ENCODE results near the gene ACSS2.

ACSS2 gene

DNA sequence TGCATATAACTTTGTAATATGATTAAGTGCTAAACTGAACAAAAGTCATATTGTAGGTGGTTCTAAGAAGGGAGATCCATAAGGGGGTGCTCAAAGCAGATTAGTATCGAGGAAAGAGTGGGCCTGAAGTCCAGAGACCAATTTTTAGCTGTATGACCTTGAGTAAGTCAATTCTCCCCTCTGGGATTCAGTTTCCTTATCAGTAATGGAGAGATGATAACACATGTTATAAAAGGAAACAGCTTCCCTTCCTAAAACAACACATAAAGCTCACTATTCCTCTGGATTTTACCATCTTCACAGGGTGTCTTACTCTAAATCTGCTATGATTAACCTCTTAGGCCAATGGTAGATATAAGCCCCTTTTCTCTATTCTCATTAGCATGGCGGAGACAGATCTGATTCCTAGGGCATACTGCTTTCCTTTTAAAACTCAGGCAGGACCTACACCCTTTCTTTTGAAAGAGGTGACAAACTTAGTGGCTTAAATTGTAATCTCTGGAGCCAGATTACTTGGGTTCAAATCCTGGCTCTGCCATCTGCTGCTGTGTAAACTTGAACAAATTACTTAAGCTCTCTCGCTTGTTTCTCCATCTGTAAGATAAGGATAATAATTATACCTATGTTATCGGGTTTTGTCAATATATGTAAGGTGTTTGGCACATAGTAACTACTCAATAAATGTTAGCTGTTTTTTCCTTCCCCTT lies 39.5 kb downstream of the ACSS2 start:
- no peak for DNase-seq (ENCODE audit: low read depth, low spot score)

DNA sequence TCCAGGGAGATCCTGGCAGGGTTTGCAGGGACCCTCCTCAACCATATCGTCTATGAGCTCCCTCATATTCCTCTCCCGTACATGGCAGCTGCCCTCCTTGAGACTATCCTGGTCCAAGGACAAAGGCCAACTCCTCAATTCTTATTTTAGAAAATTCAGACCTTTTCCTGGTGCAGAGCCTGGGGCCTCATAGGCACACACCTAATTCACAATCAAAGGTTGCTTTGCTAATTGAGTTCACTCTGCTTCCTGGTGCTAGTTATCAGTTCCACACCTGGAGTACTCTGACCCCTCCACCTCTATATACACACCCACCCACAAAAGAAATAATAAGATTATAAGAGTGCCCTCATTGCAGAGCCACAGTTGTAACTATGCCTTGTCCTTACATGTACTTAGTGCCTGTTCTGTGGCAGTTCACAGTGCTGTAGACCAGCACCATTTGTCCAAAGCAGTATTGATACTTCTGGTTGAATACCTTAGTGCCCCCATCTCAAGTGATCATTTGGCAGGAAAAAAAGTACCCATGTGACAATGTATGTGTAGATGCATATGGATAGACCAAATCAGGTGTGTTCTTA lies 40.5 kb downstream of the ACSS2 start:
- DNase-seq (ENCODE audit: low read depth, low spot score), result no peak

DNA sequence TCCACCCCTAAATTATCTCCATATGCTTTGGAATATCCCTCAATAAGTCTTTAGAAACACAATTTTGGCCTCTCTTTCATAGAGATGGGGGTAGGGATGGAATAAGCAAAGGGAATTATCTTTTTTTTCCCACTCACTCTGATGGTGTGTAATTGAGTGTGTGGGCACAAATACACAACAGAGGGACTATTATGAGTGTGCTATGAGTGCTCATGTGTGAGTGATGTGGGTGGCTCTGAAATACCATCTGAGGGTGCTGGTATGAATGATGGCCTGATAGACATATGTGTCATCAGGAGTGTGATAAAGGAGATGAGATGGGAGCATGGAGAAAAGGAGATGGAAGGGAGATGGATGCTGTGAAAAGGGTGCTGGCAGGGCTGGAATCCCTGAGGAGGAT lies 43.6 kb downstream of the ACSS2 start:
- DNase-seq (ENCODE audit: low read depth, low spot score), result no peak

DNA sequence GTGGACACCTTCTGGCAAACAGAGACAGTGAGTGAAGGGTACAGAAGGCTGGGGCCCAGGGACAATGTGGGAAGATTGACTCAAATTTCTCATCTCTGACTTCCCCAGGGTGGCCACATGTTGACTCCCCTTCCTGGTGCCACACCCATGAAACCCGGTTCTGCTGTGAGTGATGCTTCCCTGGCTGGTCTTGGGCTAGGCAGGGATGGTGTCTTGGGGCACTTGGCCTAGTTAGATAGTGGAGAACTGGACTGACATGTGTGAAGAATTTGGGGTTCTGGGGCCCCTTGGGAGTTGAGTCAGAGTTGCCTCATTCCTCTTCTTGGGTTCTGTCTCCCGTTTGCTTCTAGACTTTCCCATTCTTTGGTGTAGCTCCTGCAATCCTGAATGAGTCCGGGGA lies 45.0 kb downstream of the ACSS2 start:
- DNase-seq (ENCODE audit: low read depth, low spot score), result no peak

DNA sequence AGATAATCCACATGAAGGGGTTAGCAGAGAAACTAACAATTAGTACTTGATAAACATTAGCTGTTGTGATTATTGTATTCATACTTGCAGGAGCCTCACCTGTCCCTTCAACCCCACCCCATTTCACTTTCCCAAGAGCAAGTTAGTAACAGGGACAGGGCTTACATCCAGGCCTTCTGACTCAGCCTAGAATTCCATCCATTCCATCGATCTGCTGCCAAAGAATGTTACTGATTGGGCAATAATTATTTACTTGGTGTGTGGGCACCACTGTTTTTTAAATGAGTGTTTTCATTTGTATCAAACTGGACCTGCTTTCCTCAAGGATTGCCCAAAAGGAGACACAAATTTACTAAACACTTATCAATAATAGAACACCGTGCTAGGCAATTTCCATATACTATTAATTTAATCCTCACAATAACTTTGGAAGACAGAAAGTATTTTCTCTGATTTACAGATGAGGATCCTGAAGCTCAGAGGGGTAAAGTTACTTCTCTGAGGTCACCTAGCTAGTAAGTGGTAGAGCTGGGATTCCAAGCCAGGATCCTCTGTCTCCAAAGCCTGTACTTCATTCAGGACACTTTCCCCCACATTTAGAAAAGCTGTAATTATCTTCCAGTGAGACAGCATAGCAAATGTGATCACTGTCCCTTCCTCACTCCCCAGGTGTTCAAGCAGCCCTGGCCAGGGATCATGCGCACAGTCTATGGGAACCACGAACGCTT lies 46.4 kb downstream of the ACSS2 start:
- DNase-seq (ENCODE audit: low read depth, low spot score), result no peak

DNA sequence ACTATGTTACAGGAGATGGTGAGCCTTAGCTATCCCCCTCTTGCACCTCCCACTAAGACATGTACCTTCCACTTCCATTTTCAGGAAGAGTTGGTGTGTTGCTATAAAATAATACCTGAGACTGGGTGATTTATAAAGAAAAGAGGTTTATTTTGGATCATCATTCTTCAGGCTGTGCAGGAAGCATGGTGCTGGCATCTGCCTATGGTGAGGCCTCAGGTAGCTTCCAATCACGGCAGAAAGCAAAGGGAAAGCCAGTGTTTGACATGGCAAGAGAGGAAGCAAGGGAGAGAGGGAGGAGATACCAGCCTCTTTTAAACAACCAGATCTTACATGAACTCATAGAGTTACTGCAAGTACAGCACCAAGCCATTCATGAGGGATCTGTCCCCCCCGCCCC lies 47.0 kb downstream of the ACSS2 start:
- no peak for DNase-seq (ENCODE audit: low read depth, low spot score)

DNA sequence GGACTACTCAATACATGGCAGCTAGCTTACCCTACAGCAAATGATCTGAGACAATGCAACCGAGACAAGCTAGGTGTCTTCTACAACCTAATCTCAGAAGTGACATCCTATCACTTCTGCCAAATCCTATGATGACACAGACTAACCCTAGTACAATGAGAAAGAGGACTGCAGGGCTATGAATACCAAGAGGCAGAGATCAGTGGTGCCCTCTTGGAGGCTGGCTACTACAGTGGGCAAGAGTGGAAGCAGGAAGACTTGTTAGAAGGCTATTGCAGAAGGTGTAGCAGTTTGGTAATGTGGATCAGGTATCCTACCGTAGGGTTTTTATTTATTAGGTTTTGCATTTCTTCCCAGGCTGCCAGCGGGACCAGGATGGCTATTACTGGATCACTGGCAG lies 48.9 kb downstream of the ACSS2 start:
- no peak for DNase-seq (ENCODE audit: low read depth, low spot score)

DNA sequence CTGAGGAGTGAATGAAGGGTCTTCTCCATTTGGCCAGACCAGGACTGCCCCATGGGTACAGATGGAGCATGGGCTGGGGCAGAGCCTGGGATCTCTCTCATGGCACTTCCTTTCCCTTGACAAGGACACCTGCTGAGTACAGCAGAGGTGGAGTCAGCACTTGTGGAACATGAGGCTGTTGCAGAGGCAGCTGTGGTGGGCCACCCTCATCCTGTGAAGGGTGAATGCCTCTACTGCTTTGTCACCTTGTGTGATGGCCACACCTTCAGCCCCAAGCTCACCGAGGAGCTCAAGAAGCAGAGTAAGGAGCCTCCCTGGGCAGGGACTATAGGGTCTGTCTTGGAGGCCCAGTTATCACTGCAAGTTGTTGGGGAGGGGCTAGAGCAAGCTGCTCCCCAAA lies 49.6 kb downstream of the ACSS2 start:
- no peak for DNase-seq (ENCODE audit: low read depth, low spot score)

DNA sequence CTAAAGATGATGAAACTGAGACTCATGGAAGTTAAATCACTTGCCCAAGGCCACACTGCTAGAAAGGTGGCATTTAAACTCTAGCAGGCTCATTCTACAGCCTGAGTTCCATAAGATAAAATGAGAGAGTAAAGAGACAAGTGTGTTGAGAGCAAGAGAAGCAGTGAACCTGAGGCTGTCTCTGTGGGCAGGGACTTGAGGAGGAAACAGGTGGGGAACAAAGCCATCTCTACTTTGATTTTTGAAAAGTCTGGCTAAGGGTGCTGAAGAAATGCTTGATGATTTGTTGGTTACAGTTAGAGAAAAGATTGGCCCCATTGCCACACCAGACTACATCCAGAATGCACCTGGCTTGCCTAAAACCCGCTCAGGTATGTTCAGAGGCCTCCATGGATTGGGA lies 50.2 kb downstream of the ACSS2 start:
- DNase-seq (ENCODE audit: low read depth, low spot score), result no peak

DNA sequence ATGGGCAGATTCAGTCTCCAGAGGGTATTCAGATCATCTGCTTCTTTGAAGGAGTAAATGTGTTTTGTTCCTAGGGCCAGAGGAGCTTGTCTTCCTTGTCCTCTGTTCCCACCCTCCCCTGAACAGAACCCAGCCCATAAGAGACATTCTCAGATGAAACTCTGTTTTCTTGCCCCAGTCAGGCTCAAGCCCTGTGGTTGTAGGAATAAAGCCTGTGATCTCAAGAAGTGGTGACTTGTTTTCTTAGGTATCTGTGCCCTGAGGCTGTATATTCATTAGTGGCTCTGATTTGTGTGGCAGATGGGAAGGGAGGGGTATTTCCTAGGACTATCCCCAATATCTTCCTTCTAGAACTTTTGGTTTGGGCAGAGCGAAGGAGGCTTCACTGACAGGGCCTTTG lies 51.3 kb downstream of the ACSS2 start:
- DNase-seq (ENCODE audit: low read depth, low spot score), result no peak

DNA sequence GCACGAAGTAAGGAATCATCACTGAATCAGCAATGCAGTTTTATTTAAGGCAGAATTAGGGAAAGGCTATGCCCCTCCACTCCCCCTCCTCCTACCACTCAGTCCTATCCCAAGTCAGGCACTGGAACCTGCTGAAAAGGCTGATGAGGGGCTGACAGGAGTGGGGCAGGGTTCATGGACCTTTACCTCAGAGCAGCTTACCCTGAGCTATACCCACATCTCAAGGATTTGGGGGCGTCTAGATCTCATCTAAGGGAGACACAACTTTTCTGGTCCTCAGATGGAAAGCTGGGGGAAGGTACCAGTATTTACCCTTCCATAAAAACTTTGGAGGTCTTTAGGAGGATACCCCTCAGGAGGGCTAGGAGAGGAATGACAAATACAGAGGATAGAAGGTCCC lies 52.0 kb downstream of the ACSS2 start:
- no peak for DNase-seq (ENCODE audit: low read depth, low spot score)

DNA sequence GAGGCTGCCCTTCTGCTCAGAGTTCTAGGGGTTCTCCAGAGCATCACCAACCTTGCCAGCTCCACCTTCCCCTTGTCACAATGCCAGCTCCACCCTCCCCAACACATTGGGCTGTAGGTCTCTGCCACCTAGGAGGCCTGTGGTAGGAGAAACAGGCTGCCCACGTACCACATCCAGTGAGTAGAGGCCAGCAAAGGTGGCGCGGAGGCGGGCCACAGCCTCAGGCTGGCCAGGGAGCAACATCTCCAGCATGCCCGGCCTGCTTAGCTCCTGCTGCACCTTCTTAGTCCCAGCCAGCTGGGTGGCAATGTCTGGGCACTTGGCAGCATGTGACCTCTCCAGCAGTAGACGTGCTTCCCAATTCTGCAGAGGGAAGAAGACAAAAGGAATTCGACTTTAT lies 55.4 kb downstream of the ACSS2 start:
- DNase-seq (ENCODE audit: low read depth, low spot score), result no peak

DNA sequence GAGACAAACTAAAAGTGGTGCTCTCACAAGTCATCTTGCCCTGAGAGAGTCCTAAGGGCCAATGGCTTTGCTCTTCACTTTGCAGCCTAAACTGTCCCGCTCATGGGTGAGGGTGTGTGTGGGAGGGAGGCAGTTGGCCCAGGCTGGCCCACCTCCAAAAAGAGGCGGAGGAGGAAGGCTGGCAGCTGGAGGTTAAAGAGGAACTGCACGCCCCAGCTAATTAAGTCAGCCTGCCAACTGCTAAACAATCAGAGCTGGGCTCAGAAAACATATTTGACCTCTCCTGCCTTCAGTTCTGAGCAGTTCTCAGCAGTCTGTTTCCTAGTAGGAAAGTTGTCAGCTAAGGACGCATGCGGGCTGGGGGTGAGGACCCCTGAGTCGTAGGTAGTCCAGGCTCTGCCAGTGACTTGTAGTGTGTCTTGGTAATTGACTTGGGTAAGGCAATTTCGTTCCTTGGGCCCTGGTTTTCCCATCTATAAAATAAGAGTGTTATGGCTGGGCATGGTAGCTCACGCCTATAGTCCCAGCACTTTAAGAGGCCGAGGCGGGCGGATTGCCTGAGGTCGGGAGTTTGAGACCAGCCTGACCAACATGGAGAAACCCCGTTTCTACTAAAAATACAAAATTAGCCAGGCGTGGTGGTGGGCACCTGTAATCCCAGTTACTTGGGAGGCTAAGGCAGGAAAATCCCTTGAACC lies 62.2 kb downstream of the ACSS2 start:
- no peak for DNase-seq (ENCODE audit: low read depth, low spot score)

DNA sequence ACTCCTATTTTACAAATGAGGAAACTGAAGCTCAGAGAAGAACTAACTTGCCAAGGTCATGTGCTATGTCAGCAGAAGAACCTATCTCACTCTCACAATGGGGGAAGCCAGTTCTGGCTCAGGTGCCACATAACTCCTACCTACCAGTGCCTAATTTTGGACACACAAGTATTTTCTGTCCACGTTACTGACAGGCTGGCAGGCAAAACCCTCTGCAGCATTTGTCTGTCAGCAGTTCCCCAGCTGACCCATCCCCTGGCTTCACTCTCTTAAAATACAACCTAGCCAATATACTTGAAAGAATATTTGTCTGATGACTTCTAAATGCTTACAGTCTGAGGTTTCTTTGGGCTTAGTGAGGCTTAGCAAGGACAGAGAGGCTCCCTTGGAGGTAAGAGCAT lies 63.7 kb downstream of the ACSS2 start:
- DNase-seq (ENCODE audit: low read depth, low spot score), result no peak

DNA sequence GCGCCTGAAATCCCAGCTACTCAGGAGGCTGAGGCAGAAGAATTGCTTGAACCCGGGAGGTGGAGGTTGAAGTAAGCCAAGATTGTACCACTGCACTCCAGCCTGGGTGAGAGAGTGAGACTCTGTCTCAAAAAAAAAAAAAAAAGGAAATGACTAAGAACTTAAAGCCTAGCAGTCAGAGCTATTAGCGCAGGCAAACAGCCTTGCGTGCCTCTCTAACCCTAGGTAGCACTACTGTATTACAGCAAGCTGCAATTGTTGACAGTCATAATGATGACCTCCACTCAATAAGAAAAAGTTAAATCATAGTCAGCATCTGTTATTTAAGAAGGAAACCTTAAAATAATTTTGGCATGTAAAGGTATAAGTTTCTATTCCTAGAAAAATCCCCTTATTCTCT lies 64.8 kb downstream of the ACSS2 start:
- DNase-seq (ENCODE audit: low read depth, low spot score), result no peak

DNA sequence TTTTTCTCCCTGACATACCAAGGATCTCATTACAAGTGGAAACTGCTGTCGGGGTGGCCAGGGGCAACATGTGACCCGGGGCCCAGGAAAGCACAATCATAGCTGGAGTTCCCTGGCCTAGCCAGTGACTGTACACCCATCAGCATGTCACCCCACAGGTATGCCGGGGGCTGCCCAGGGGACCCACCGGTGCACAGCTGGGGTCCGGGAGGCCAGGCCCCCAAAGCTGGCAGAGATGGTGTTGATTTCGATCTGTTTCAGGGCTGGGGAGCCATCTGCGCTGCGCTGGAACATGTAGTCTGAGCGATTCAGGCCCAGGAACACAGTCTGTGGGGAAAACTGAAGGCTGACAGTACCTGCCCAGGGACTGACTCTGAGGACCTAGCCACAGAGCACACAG lies 65.9 kb downstream of the ACSS2 start:
- DNase-seq (ENCODE audit: low read depth, low spot score), result no peak

DNA sequence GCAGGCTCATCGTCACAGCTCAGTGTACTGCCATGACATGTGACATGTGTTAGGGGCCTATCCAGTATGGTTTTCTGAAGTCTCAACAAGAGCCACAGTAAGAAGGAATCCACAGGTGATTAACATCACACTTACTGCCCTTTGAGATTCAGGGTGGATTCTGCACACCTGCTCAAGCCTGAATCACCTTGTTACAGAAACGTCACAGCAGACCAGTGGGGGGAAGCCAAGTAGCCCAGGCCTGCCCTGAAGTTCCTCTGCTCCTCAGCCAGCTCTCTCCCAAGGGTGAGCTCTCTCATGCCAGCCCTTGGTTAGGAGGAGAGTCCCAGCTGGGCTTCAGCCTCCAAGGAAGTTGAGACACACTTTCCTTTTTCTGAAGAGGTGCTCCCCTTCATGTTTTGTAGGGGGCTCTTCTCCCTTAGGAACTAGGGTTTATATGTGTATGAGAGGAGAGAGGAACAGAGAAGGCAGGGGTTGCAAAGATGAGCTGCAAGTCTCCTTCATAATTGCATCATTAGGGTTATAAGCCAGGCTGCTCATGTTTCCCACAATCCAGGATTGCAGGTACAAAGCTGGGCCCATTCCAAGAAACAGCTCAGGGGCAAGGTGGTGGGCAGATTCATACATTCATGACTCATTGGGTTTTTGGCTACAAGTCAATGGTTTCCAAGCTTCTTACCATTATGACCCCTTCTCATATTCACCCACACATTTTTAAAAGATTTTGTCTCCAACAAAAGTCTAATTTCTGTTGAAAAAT lies 67.6 kb downstream of the ACSS2 start:
- DNase-seq (ENCODE audit: low read depth, low spot score), result no peak

DNA sequence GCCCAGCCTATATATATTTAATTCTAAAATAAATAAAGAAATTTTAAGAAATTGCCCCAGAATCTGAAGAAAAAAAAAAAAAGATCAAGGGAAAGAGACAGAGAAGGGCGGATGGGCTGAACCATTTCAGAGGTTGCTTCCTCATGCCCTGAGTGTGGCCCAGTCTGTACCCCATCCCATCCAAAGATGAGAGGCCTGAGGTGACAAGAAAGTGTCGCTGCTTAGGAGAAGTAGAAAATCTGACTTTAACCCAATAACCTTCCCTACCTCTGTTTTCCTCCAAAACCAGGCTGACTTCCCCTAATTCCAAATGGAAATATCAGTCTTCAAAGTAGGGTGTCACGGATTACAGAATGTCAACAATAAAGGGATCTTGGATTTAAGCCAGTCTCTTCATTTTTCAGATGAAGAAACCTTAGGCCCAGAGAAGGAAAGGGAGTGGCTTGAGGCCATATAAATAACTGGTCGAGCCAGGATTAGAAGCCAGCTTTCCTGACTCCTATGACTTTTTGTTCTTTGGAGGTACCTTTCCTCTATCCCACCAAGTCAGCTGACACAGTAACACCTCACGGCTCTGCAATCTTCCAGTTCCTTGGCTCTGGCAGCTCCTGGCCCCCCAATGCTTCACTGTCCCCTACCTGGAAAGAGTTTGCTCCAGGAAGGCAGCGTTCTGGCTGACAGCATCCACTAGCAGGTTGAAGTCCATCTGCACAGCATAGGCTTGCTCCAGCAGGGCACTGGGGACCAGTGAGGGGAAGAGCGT lies 69.1 kb downstream of the ACSS2 start:
- DNase-seq (ENCODE audit: low read depth, low spot score), result no peak

DNA sequence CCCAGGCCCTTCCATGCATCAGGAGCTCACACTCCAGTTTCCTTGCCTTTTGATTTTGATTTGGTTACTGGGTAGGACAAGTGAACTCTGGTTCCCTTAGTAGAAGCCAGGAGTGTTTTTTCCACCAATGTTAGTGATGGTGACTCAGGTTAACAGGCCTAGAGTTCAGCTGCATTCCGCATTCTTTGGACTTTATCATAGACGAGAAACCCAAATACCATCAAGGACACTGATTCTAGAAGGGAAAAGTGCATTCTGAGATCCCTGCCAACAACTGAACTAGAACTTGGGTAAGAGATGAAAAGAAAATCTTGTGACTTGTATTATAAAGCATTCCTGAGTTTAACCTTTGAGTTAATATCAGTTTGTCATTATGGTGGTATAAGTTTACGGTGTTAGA lies 70.2 kb downstream of the ACSS2 start:
- DNase-seq (ENCODE audit: low read depth, low spot score), result no peak

DNA sequence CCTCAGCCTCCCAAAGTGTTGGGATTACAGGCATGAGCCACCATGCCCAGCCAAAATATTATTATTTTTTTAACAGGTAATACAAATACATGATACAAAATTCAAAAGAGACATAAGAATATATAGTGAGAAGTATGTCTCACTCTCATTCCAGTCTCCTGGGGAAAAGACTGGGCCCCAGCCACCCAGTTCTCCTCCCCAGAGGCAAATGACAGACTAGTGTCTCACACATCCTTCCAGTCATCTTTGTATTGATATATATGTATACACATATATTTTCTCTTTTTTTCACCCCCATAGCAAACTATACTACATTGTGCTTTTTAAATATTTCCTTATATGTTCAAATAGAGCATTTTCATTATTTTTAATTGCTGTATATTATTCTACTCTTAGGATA lies 70.9 kb downstream of the ACSS2 start:
- no peak for DNase-seq (ENCODE audit: low read depth, low spot score)

DNA sequence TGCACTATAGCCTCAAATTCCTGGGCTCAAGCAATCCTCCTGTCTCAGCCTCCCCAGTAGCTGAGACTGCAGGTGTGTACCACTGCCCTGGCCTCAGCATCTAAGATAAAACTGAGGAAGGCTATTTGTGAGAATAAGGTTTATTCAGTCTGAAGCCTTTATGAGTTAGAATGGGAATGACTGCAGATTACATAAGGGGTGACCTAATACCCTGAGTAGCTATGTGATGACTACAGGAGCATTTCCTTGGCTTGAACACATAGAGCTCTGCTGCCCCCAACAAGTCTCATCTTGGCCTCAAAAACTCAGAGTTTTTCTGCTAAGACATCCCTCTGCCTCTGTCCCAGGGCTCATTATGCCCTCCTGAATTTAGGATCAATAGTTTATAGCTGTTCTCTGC lies 71.6 kb downstream of the ACSS2 start:
- DNase-seq (ENCODE audit: low read depth, low spot score), result no peak

Measured in brain pericyte (primary cell).